SU-DHL-6 (cell line): ENCODE measurements around the gene BATF2.

Experiments used
- CTCF ChIP-seq: fragments of 200-600 bp; sonication (generic); IDR thresholded peaks from one replicate; pipeline ENCODE4 v1.5.1; 2017; ENCODE audit warnings: antibody characterized with exemption, mild to moderate bottlenecking, low read length, moderate library complexity; ENCODE audit not compliant: insufficient read depth, poor library complexity, severe bottlenecking
- EZH2phosphoT487 ChIP-seq: fragments of 200-600 bp; sonication (generic), shearing (Covaris generic); conservative IDR thresholded peaks from 2 replicates; pipeline ENCODE4 v1.6.1; 2018; ENCODE audit warnings: mild to moderate bottlenecking, antibody characterized with exemption, low read length, moderate library complexity, mixed read lengths

- TF ChIP-seq CTCF = no peak
- no peak for TF ChIP-seq EZH2phosphoT487
Observed at GRCh38 chr11:64987998-64988854, 8.5 kb downstream of the BATF2 start.
